Astrocyte of the cerebellum (primary cell): ENCODE data around the gene RAB17.

Source experiments
- DNase-seq: peaks from one replicate; pipeline ENCODE4 v3.0.0-alpha.2; 2011; ENCODE audit warnings: low read depth
- H3K4me3 ChIP-seq: 2 replicates; pipeline ENCODE4 v1.5.1; 2011; ENCODE audit warnings: mild to moderate bottlenecking, low read depth, low read length, moderate library complexity
- in situ Hi-C: cut with HindIII; loops from 2 replicates; pipeline ENCODE4 v1.10.0; 2017; ENCODE audit warnings: low sequenced_read_pairs
- TF ChIP-seq, protein P1 (sequence below): IDR thresholded peaks from 2 replicates; pipeline ENCODE4 v1.5.1; 2012; ENCODE audit warnings: low read length, low read depth, moderate library complexity, mild to moderate bottlenecking; ENCODE audit errors: missing control alignments

RAB17 gene

DNA sequence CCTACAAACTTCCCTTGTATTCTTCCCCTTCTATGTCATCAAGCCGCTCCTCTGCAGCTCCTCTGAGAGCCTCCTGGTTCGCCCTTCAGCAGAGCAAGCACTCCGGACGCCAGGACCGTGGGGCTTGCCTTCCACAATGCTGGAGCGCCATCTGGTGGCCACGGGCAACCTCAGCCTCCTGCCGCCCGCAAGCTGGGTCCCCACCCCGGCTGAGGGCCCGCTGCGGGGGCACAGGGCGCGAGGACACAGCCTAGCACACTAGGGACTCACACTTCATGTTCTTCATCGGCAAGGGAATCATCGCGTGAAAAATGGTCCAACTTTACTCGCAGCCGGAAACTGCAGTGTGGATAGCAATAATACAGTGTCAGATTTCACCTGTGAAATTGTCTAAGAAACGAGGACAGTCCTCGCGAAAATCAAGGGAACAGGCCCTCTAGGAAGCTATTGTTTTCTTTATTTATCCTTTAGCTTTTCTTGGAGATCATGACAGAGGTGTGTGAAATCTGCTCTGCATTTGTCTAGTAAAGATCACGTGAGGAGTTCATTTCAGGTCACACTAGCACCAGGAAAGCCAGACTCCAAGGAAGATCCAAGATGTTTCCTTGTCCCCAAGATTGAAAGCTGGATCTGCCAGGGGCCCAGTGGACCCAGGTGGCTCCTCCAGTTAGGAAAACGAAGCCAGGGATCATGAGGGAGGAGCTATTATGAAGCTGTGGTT lies 18.4 kb downstream of the RAB17 start:
- in situ Hi-C loops, result no loop called here
- H3K4me3 ChIP-seq, result no peak overlapping the region
- TF ChIP-seq, protein P1, sequence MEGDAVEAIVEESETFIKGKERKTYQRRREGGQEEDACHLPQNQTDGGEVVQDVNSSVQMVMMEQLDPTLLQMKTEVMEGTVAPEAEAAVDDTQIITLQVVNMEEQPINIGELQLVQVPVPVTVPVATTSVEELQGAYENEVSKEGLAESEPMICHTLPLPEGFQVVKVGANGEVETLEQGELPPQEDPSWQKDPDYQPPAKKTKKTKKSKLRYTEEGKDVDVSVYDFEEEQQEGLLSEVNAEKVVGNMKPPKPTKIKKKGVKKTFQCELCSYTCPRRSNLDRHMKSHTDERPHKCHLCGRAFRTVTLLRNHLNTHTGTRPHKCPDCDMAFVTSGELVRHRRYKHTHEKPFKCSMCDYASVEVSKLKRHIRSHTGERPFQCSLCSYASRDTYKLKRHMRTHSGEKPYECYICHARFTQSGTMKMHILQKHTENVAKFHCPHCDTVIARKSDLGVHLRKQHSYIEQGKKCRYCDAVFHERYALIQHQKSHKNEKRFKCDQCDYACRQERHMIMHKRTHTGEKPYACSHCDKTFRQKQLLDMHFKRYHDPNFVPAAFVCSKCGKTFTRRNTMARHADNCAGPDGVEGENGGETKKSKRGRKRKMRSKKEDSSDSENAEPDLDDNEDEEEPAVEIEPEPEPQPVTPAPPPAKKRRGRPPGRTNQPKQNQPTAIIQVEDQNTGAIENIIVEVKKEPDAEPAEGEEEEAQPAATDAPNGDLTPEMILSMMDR, result peak; percentile 97
- peak; percentile 84 for DNase-seq

DNA sequence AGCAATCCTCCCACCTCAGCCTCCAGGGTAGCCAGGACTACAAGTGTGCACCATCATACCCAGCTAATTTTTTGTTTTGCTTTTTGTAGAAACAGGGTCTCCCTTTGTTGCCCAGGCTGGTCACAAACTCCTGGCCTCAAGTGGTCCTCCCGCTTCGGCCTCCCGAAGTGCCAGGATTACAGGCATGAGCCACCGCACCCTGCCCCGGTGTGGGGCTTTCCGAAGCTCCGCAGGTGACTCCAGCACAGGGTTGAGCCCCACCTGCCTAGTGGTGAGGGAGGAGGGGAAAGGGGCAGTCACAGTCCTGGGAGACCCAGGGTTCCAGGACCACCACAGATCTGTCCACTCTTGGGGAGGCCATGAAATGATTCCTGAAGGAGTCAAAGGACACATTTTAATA lies 19.0 kb downstream of the RAB17 start:
- TF ChIP-seq, protein P1, result no peak
- H3K4me3 ChIP-seq, result no peak overlapping the region
- DNase-seq, result no peak
- in situ Hi-C loops, result no loop called here

DNA sequence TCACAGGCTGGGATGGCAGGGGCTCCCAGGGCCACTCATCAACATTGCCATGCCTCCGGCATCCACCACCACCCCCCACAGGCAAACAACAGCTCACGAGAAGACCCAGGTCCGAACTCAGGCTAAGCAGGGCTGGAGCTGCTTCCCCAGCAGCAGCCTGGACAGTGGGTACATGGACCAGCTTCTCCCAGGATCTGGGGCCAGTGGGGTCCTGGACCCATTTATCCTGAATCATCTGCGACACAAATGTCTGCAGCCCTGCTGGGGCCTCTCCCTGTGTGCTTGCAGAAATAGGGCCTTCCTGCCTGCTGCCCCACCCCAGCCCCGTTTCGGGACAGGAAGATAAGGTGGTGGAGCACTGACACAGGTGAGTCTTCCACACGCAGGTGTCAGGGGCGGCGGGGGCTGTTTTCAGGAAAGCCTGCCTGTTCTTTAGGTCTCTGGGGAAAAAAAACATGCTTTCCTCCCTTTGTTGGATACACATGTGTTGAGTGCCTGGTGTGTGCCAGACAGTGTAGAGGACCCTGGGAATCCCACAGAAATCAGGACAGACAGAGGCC lies 19.7 kb downstream of the RAB17 start:
- TF ChIP-seq, protein P1, result no peak
- H3K4me3 ChIP-seq, result no peak overlapping the region
- in situ Hi-C loops, result no loop called here
- no peak for DNase-seq

DNA sequence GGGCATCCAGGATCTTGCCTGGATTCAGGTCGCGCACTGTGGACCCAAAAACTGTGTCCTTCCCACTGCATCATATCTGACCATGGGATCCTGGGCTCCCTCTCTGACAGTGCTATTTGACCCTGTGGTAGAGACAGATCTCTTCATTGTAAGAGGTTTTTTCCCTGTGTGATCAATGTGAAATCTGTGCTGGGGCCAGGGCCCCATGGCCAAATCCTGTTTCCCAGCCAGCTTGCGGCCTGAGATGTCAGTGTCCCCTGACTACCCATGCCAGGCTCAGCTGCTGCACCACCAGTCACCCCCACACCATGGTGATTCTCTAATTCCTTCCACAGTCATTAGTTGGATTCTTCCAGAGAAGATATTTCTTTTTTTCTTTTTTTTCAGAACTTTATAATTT lies 20.6 kb downstream of the RAB17 start:
- no peak for DNase-seq
- in situ Hi-C loops, result no loop called here
- H3K4me3 ChIP-seq, result no peak overlapping the region
- TF ChIP-seq, protein P1, result no peak

DNA sequence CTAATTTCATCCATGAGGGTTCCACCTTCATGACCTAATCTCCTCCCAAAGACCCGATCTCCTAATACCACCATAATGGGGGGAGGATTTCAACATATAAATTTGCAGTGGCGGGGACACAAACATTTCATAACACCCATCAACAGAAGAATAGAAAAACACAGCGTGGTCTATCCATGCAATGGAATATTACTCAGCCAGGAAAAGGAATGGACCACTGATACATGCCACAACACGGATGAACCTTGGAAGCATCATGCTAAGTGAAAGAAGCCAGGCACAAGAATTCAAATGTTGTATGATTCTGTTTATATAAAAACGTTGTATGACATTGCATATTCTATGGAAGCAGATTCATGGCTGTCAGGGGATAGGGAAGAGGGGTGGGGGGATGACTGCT lies 21.5 kb downstream of the RAB17 start:
- H3K4me3 ChIP-seq, result no peak overlapping the region
- TF ChIP-seq, protein P1, result no peak
- DNase-seq, result no peak
- in situ Hi-C loops, result no loop called here

DNA sequence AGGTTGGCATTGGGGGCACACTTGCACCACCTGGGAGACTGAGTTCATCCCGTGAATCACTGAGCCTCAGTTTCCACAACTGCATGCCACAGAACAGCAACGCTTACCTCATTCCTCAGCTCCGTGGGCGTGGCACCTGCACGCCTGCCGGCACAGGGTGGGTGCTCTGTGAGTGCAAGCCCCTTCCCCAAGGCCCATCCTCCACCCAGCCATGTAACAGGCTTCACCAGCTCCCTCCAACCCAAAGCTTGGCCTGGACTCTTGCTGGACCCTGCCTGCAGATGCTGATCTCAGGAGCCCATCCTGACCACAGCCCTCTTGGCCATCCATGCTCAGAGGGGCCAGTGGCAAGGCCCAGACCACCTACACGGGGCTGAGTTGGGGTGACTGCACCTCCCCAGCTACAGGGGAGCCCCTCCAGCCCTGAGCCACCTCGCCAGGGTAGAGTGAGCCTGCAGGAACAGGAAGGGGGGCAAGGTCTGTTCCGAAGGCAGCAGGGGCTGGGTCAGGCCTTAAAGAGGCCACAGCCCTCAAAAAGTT lies 22.3 kb downstream of the RAB17 start:
- no peak for DNase-seq
- in situ Hi-C loops, result no loop called here
- H3K4me3 ChIP-seq, result no peak overlapping the region
- TF ChIP-seq, protein P1, result no peak
